Activated naive CD8-positive, alpha-beta T cell (primary cell): Measurements from ENCODE around the gene MOGAT3.
A peak's percentile ranks its signal among the peaks of the same experiment; 100 is the strongest.

ENCODE experiments used
- H3K27ac Mint-ChIP-seq: one replicate; pipeline ENCODE4 v1.8.0; 2021; ENCODE audit warnings: mixed read lengths
- H3K27me3 Mint-ChIP-seq: one replicate; pipeline ENCODE4 v1.8.0; 2021; ENCODE audit warnings: mixed read lengths
- H3K36me3 Mint-ChIP-seq: one replicate; pipeline ENCODE4 v1.8.0; 2021; ENCODE audit warnings: mixed read lengths
- H3K4me1 Mint-ChIP-seq: one replicate; pipeline ENCODE4 v1.8.0; 2021; ENCODE audit warnings: low read depth, mixed read lengths
- H3K4me3 Mint-ChIP-seq: one replicate; pipeline ENCODE4 v1.8.0; 2021; ENCODE audit warnings: mild to moderate bottlenecking, mixed read lengths
- H3K9me3 Mint-ChIP-seq: one replicate; pipeline ENCODE4 v1.8.0; 2021; ENCODE audit warnings: low read depth, mixed read lengths

The MOGAT3 gene

GRCh38 chr7:101153969-101154692 lies 46.7 kb downstream of the MOGAT3 start, which contains the start of gene AP1S1:
Gene AP1S1, plus strand, starts transcription at chr7:101154476. Its CDS starts 39 bp downstream, at chr7:101154515.
- Mint-ChIP-seq H3K27ac (no peak within 1 kb of the TSS), H3K27me3 (peaks cover 6% of the 10 kb centered on the region), H3K4me3 (peak within 1 kb of the TSS; percentile 84), H3K4me1 (peaks cover 10% of the 10 kb centered on the region), H3K36me3 (peaks cover 4% of the 10 kb centered on the region), H3K9me3 (no peaks in the 10 kb centered on the region)

- Mint-ChIP-seq H3K4me1 (peaks cover 15% of the 10 kb centered on the region), H3K27ac (no peak overlapping the region), H3K9me3 (no peaks in the 10 kb centered on the region), H3K27me3 (peaks cover 11% of the 10 kb centered on the region), H3K36me3 (no peaks in the 10 kb centered on the region), H3K4me3 (no peak overlapping the region)
Observed at GRCh38 chr7:101151908-101152651, 48.8 kb downstream of the MOGAT3 start.
